GM12801 (cell line): ENCODE measurements around the gene HLA-B.

Experiments used
- TF ChIP-seq, protein P1 (sequence below): IDR thresholded peaks from one replicate; pipeline ENCODE4 v1.5.1; 2011; ENCODE audit warnings: control low read depth; ENCODE audit not compliant: insufficient read length; ENCODE audit errors: extremely low read depth

HLA-B gene

DNA sequence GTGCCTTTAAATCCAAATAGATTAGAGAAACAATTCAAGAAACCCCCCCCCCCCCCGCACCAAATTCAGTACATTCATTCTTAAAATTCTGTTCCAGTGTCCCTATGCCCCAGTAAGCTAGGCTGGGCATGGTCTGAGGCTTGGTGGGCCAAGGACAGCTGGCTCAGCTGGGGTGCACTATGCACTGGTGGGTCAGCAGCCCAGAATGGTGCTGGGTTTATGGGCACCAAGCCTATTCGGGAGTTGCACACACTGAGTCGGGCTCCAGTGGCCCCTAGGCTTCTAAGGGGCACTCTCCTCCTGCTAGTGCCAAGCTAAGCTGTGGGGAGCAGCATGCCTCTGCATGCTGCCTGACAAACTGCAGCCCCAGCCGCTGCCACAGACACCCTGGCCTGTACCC is 20.1 kb upstream of the HLA-B start:
- TF ChIP-seq, protein P1, sequence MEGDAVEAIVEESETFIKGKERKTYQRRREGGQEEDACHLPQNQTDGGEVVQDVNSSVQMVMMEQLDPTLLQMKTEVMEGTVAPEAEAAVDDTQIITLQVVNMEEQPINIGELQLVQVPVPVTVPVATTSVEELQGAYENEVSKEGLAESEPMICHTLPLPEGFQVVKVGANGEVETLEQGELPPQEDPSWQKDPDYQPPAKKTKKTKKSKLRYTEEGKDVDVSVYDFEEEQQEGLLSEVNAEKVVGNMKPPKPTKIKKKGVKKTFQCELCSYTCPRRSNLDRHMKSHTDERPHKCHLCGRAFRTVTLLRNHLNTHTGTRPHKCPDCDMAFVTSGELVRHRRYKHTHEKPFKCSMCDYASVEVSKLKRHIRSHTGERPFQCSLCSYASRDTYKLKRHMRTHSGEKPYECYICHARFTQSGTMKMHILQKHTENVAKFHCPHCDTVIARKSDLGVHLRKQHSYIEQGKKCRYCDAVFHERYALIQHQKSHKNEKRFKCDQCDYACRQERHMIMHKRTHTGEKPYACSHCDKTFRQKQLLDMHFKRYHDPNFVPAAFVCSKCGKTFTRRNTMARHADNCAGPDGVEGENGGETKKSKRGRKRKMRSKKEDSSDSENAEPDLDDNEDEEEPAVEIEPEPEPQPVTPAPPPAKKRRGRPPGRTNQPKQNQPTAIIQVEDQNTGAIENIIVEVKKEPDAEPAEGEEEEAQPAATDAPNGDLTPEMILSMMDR, result no peak

GRCh38 chr6:31375699-31376098 is 18.7 kb upstream of the HLA-B start:
- TF ChIP-seq, protein P1, result no peak

GRCh38 chr6:31368461-31368860 is 11.5 kb upstream of the HLA-B start:
- TF ChIP-seq, protein P1, result no peak

DNA sequence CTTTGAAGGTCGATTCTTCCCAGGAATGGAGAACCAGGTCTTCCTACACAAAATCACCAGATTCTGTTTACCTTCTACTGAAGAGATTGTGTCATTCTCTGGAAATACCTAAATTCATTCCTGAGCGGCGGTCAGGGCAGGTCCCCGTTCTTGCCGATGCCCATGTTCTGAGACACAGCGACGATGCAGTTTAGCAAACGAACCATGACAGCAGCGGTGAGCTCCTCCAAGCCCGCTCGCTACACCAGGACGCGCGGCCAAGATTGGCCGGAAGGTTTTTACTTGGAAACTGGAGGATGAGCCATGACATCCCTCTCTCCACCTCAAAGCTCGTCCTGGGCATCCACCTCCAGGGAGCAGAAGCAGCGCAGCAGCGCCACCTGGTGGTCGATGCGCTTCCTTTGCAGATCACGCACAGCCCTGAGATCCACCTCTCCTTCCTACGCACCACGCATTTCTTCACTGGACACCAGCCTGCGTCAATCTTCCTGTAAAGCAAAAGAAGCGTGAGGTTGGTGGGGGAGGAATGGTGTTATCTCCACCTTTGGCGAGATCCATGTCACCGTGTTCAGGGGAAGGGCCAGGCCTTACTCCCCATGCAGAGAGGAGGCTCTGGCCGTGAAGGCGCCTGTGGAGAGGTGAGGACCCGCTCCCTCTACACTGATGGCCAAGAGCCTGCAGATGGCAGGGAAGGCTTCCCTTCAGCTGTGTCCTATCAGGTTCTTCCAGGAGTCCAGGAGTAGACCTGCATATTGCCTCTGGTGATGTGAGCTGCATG is 9.9 kb upstream of the HLA-B start:
- TF ChIP-seq, protein P1, result peak; percentile 7

DNA sequence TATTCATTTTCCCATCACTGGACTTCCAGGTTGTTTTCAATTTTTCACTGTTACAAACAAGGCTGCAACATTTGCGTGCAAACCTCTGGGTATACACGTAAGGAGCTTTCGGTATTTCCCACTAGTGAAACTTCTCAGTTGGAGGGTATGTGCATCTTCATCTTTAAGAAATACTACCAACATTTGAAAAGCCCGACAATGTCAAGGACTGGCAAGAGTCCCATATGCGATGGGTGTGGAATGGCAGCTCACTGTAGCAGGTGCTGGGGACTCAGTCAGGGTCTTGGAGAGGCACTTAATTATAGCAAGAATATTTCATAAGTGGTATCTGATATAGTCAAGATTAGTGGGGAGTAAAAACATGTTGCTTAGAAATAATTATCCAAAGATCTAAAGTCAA is 8.9 kb upstream of the HLA-B start:
- TF ChIP-seq, protein P1, result no peak

DNA sequence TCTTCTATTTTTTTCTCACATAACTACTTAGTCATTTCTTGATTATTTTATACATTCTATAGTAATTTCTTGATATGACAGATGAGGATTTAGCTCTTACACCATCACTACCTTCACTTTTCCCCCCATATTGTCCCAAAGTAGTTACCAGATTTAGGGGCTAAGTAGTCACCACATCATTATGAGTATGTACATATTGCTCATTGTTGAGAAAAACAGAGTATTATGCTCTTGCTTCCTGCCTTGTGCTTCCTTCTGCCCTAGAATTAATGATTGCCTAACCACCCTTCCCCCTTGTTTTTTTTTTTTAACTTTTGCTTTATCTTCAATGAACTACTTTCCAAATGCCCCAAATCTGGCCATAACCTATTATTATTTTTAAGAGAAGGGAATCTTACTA is 6.8 kb upstream of the HLA-B start:
- TF ChIP-seq, protein P1, result no peak

GRCh38 chr6:31362751-31363150 is 5.8 kb upstream of the HLA-B start:
- TF ChIP-seq, protein P1, result no peak

GRCh38 chr6:31359581-31359980 is 2.6 kb upstream of the HLA-B start:
- TF ChIP-seq, protein P1, result no peak
